ENCODE results near the gene FIGN. TPM values are rescaled to one million over a fixed set of nuclear protein-coding genes. Genes with fewer than 3 reads are reported as not detected.

The FIGN gene
- total and polyA plus RNA-seq, 4 donors = 1.1 to 7.8 (median 5.1) TPM

DNA sequence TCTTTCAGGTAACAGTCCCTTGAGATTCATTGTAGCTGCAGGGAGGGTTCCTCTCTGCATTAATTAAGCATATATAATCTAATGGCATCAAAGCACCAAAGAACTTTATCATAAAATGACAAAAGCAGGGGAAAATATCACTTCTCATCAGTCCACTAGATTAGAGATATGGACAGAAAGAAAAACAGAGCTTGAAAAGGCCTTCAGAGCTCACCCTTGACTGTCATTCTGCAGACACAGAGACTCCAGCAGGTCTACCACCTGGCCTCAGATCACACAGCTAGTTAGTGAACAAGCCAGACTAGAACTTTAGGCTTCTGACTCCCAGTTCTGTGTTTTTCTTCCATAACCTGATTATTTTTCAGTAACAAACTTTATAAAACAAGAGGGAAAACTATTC is 88.5 kb downstream of the FIGN start (continued):
- TF ChIP-seq, protein P1, sequence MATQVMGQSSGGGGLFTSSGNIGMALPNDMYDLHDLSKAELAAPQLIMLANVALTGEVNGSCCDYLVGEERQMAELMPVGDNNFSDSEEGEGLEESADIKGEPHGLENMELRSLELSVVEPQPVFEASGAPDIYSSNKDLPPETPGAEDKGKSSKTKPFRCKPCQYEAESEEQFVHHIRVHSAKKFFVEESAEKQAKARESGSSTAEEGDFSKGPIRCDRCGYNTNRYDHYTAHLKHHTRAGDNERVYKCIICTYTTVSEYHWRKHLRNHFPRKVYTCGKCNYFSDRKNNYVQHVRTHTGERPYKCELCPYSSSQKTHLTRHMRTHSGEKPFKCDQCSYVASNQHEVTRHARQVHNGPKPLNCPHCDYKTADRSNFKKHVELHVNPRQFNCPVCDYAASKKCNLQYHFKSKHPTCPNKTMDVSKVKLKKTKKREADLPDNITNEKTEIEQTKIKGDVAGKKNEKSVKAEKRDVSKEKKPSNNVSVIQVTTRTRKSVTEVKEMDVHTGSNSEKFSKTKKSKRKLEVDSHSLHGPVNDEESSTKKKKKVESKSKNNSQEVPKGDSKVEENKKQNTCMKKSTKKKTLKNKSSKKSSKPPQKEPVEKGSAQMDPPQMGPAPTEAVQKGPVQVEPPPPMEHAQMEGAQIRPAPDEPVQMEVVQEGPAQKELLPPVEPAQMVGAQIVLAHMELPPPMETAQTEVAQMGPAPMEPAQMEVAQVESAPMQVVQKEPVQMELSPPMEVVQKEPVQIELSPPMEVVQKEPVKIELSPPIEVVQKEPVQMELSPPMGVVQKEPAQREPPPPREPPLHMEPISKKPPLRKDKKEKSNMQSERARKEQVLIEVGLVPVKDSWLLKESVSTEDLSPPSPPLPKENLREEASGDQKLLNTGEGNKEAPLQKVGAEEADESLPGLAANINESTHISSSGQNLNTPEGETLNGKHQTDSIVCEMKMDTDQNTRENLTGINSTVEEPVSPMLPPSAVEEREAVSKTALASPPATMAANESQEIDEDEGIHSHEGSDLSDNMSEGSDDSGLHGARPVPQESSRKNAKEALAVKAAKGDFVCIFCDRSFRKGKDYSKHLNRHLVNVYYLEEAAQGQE (IDR thresholded peaks at IDR 0.05) = no peak
- TF ChIP-seq YY1 (IDR thresholded peaks at IDR 0.05) (no peak), HNF4A (conservative IDR thresholded peaks at IDR 0.05) (no peak), RAD21 (IDR thresholded peaks at IDR 0.05) (no peak), TAF1 (conservative IDR thresholded peaks at IDR 0.05) (no peak), FOXA1 (IDR thresholded peaks at IDR 0.05) (no peak), JUND (IDR thresholded peaks at IDR 0.05) (no peak)
- TF ChIP-seq, protein P2, sequence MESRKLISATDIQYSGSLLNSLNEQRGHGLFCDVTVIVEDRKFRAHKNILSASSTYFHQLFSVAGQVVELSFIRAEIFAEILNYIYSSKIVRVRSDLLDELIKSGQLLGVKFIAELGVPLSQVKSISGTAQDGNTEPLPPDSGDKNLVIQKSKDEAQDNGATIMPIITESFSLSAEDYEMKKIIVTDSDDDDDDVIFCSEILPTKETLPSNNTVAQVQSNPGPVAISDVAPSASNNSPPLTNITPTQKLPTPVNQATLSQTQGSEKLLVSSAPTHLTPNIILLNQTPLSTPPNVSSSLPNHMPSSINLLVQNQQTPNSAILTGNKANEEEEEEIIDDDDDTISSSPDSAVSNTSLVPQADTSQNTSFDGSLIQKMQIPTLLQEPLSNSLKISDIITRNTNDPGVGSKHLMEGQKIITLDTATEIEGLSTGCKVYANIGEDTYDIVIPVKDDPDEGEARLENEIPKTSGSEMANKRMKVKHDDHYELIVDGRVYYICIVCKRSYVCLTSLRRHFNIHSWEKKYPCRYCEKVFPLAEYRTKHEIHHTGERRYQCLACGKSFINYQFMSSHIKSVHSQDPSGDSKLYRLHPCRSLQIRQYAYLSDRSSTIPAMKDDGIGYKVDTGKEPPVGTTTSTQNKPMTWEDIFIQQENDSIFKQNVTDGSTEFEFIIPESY (IDR thresholded peaks at IDR 0.05) = no peak

DNA sequence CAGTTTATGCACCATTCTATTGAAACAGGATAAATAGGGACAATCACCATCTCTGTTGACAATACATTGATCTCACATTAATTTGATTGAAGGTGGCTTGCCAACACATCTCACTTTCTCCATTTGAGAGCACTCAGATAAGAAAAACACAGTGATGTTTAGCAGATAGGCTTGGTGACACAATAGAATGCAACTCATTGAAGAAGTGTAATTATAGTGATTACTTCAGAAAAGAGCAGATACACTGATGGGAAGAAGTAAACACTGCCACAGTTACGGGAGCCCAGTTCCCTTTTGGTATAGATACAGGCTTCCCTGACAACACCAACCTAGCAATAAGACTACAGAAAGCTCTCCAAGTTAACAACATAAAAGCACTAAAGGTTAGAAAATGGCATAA is 89.1 kb downstream of the FIGN start:
- no peak for DNase-seq (ENCODE audit: low spot score)
- no peaks in the 10 kb centered on the region for H3K9me3 ChIP-seq (ENCODE audit: control insufficient read depth in 4 of 4, low read length in 3 of 4)
- H3K27ac ChIP-seq (ENCODE audit: low read depth in 1 of 2, low read length in 2 of 2) = no peak overlapping the region
- no peak overlapping the region for H3K9ac ChIP-seq (ENCODE audit: low read depth in 1 of 2, low read length in 2 of 2)
- H3K27me3 ChIP-seq (ENCODE audit: control insufficient read depth in 4 of 4, insufficient read depth in 4 of 4, low read length in 3 of 4) = no peaks in the 10 kb centered on the region
- TF ChIP-seq FOXA2 (IDR thresholded peaks at IDR 0.05) = no peak
- TF ChIP-seq, protein P1 (IDR thresholded peaks at IDR 0.05) = no peak
- TF ChIP-seq HNF4A (conservative IDR thresholded peaks at IDR 0.05) = no peak
- no peak for TF ChIP-seq RXRA (IDR thresholded peaks at IDR 0.05)
- TF ChIP-seq RAD21 (IDR thresholded peaks at IDR 0.05) = no peak
- no peak for TF ChIP-seq YY1 (IDR thresholded peaks at IDR 0.05)
- TF ChIP-seq SP1 (IDR thresholded peaks at IDR 0.05) = no peak
- TF ChIP-seq, protein P3, sequence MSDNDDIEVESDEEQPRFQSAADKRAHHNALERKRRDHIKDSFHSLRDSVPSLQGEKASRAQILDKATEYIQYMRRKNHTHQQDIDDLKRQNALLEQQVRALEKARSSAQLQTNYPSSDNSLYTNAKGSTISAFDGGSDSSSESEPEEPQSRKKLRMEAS (IDR thresholded peaks at IDR 0.05) = no peak
- no peak for TF ChIP-seq EGR1 (IDR thresholded peaks at IDR 0.05; ENCODE audit: low read depth in 2 of 2)
- no peak for TF ChIP-seq JUND (IDR thresholded peaks at IDR 0.05)
- no peaks in the 10 kb centered on the region for H3K36me3 ChIP-seq (ENCODE audit: control insufficient read depth in 4 of 4, insufficient read depth in 3 of 4, low read depth in 1 of 4, low read length in 3 of 4)
- WGBS = 84% methylated on average over 1 of the region's 1 CpG
- no peak overlapping the region for H3K4me3 ChIP-seq (ENCODE audit: low read depth in 1 of 3, low read length in 3 of 3)
- H3K4me1 ChIP-seq (ENCODE audit: control insufficient read depth in 4 of 4, insufficient read depth in 4 of 4, low read length in 3 of 4) = peaks cover 0 to 2% (median 0%) of the 10 kb centered on the region in 4 donors

Measured in liver (tissue), 9 donors.